HG03103 (cell line): ENCODE results near the gene CSRNP3.
"Not testable (repeated sequence)": the region's sequence is repeated elsewhere in the genome, so short reads cannot be mapped to it uniquely, and the experiment has no call there.

Experiments used
- ATAC-seq: cut with Tn5 transposase; IDR thresholded peaks from one replicate; pipeline ENCODE4 v1.9.1; 2021; ENCODE audit warnings: low read depth; ENCODE audit not compliant: unreplicated experiment

The CSRNP3 gene

GRCh38 chr2:165629776-165630175, 160.3 kb downstream of the CSRNP3 start:
- no peak for ATAC-seq

- no peak for ATAC-seq
Measured at GRCh38 chr2:165630236-165630635, 160.7 kb downstream of the CSRNP3 start.

GRCh38 chr2:165631089-165631488, 161.6 kb downstream of the CSRNP3 start:
- no peak for ATAC-seq

GRCh38 chr2:165632594-165632993, 163.1 kb downstream of the CSRNP3 start:
- ATAC-seq = no peak

- no peak for ATAC-seq
Measured at GRCh38 chr2:165633431-165633830, 163.9 kb downstream of the CSRNP3 start.

GRCh38 chr2:165634282-165634681, 164.8 kb downstream of the CSRNP3 start:
- ATAC-seq = no peak

- no peak for ATAC-seq
Measured at GRCh38 chr2:165634855-165635254, 165.4 kb downstream of the CSRNP3 start.

GRCh38 chr2:165635532-165635931, 166.0 kb downstream of the CSRNP3 start:
- ATAC-seq = no peak

GRCh38 chr2:165636959-165637358, 167.5 kb downstream of the CSRNP3 start:
- no peak for ATAC-seq

GRCh38 chr2:165637396-165637795, 167.9 kb downstream of the CSRNP3 start:
- ATAC-seq = no peak

GRCh38 chr2:165639504-165639903, 170.0 kb downstream of the CSRNP3 start:
- no peak for ATAC-seq

GRCh38 chr2:165640247-165640929, 170.9 kb downstream of the CSRNP3 start:
- no peak for ATAC-seq

- ATAC-seq = no peak
Measured at GRCh38 chr2:165645930-165646831, 176.7 kb downstream of the CSRNP3 start.

GRCh38 chr2:165647409-165647808, 177.9 kb downstream of the CSRNP3 start:
- ATAC-seq = no peak

GRCh38 chr2:165648801-165649200, 179.3 kb downstream of the CSRNP3 start:
- no peak for ATAC-seq

- ATAC-seq = no peak
Measured at GRCh38 chr2:165651233-165651632, 181.7 kb downstream of the CSRNP3 start.

GRCh38 chr2:165655661-165656060, 186.2 kb downstream of the CSRNP3 start:
- ATAC-seq = no peak

GRCh38 chr2:165660361-165660760, 190.9 kb downstream of the CSRNP3 start:
- ATAC-seq = peak; percentile 78

GRCh38 chr2:165662720-165663119, 193.2 kb downstream of the CSRNP3 start:
- ATAC-seq = no peak

GRCh38 chr2:165665614-165666013, 196.1 kb downstream of the CSRNP3 start:
- no peak for ATAC-seq

GRCh38 chr2:165666073-165666472, 196.6 kb downstream of the CSRNP3 start:
- not testable (repeated sequence) for ATAC-seq

GRCh38 chr2:165666605-165667004, 197.1 kb downstream of the CSRNP3 start:
- no peak for ATAC-seq
